Measurements from ENCODE around the gene TSHZ2. TPM values are rescaled to one million over a fixed set of nuclear protein-coding genes. Genes with fewer than 3 reads are reported as not detected.

Gene TSHZ2
- polyA plus RNA-seq, 1 donor from 2014 or later: 4.6 TPM

DNA sequence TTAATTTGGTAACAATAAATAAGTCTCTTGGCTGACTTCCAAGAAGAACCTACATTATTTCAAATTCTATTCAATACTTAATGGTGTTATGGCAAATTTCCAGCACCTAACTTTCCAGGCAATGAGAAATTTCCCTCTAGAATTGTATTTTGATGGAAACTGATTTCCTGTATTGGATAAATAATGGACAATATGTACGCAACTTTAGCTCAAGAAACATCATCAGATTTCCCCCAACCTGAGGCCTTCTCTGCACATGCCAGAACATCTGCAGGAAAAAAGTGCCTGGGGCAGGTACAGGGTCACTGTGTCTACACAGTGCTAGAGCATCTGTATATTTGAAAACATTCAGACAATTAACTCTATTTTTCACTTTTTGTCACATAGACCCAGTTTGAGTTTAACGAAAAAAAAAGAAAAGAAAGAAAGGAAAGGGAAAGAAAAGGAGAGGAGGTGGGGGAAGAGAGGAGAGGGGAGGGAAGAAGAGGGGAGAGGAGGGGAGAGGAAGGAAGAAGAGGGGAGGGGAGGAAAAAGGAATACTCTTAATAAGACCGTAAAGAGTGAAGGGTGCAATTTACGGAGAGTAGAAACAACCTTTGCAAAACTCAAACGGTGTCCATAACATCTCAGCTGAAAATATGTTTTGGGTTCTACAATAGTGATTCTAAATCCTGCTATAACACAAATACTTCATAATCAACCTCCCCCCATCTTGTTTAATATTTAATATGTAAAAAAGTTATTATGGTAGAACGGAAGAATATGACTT, 130.0 kb downstream of the TSHZ2 start:
- Histone ChIP-seq H3K4me2 (ENCODE audit: low read length) (no peak overlapping the region), H4K20me1 (ENCODE audit: insufficient read depth) (no peaks in the 10 kb centered on the region), H3K4me3 (ENCODE audit: low read length) (no peak overlapping the region)

GRCh38 chr20:53103124-53103523, 131.0 kb downstream of the TSHZ2 start:
- no peaks in the 10 kb centered on the region for H3K9me2 ChIP-seq (ENCODE audit: insufficient read depth, low read length)
- no peaks in the 10 kb centered on the region for H3K27me3 ChIP-seq (ENCODE audit: insufficient read depth, low read depth, low read length)
- no peaks in the 10 kb centered on the region for H3F3A ChIP-seq (ENCODE audit: insufficient read depth, low read length, poor library complexity, severe bottlenecking)
- no peaks in the 10 kb centered on the region for H3K9me3 ChIP-seq (ENCODE audit: low read length)
- no peak overlapping the region for H3K27ac ChIP-seq (ENCODE audit: low read length)
- no peak overlapping the region for H2AFZ ChIP-seq (ENCODE audit: low read depth, low read length)
- H3K9ac ChIP-seq (ENCODE audit: low read length): no peak overlapping the region
- no peak overlapping the region for H3K4me3 ChIP-seq (ENCODE audit: low read length)
- H3K79me2 ChIP-seq (replicated peaks; ENCODE audit: insufficient read depth, low read length): no peaks in the 10 kb centered on the region
- no peaks in the 10 kb centered on the region for H4K20me1 ChIP-seq (ENCODE audit: insufficient read depth)
- H3K36me3 ChIP-seq (ENCODE audit: insufficient read depth, low read length): no peaks in the 10 kb centered on the region
- H3K4me2 ChIP-seq (ENCODE audit: low read length): no peak overlapping the region
- TF ChIP-seq RAD21 (conservative IDR thresholded peaks at IDR 0.05) (no peak), EZH2 (IDR thresholded peaks at IDR 0.05; ENCODE audit: borderline replicate concordance, insufficient read depth, low read length, poor library complexity, severe bottlenecking) (no peak), POLR2AphosphoS5 (IDR thresholded peaks at IDR 0.05) (no peak), CTCF (IDR thresholded peaks at IDR 0.05; ENCODE audit: poor library complexity, severe bottlenecking) (no peak), TAF1 (IDR thresholded peaks at IDR 0.05; ENCODE audit: low read depth) (no peak)

More for the DNA sequence above, 130.0 kb downstream of the TSHZ2 start:
- H3K9ac ChIP-seq (ENCODE audit: low read length): no peak overlapping the region
- H3K9me3 ChIP-seq (ENCODE audit: low read length): no peaks in the 10 kb centered on the region
- H3K27me3 ChIP-seq (ENCODE audit: insufficient read depth, low read depth, low read length): no peaks in the 10 kb centered on the region
- H3K9me2 ChIP-seq (ENCODE audit: insufficient read depth, low read length): no peaks in the 10 kb centered on the region
- no peak overlapping the region for H2AFZ ChIP-seq (ENCODE audit: low read depth, low read length)
- no peaks in the 10 kb centered on the region for H3K36me3 ChIP-seq (ENCODE audit: insufficient read depth, low read length)
- H3K27ac ChIP-seq (ENCODE audit: low read length): no peak overlapping the region
- no peaks in the 10 kb centered on the region for H3K79me2 ChIP-seq (replicated peaks; ENCODE audit: insufficient read depth, low read length)
- TF ChIP-seq SMC3 (conservative IDR thresholded peaks at IDR 0.05; ENCODE audit: poor library complexity): no peak
- no peak for TF ChIP-seq CTCF (IDR thresholded peaks at IDR 0.05; ENCODE audit: poor library complexity, severe bottlenecking)
- TF ChIP-seq MXI1 (conservative IDR thresholded peaks at IDR 0.05; ENCODE audit: poor library complexity, severe bottlenecking): no peak
- TF ChIP-seq EZH2 (IDR thresholded peaks at IDR 0.05; ENCODE audit: borderline replicate concordance, insufficient read depth, low read length, poor library complexity, severe bottlenecking): no peak
- TF ChIP-seq REST (IDR thresholded peaks at IDR 0.05; ENCODE audit: borderline replicate concordance): no peak
- TF ChIP-seq RAD21 (conservative IDR thresholded peaks at IDR 0.05): no peak
- TF ChIP-seq POLR2AphosphoS5 (IDR thresholded peaks at IDR 0.05): no peak
- no peak for TF ChIP-seq TAF1 (IDR thresholded peaks at IDR 0.05; ENCODE audit: low read depth)
- no peak for TF ChIP-seq EP300 (conservative IDR thresholded peaks at IDR 0.05; ENCODE audit: poor library complexity, severe bottlenecking)
- H3F3A ChIP-seq (ENCODE audit: insufficient read depth, low read length, poor library complexity, severe bottlenecking): no peaks in the 10 kb centered on the region
